Measurements from ENCODE around the gene CSMD2.
"Not testable (repeated sequence)": the region's sequence is repeated elsewhere in the genome, so short reads cannot be mapped to it uniquely, and the experiment has no call there.

Gene CSMD2

DNA sequence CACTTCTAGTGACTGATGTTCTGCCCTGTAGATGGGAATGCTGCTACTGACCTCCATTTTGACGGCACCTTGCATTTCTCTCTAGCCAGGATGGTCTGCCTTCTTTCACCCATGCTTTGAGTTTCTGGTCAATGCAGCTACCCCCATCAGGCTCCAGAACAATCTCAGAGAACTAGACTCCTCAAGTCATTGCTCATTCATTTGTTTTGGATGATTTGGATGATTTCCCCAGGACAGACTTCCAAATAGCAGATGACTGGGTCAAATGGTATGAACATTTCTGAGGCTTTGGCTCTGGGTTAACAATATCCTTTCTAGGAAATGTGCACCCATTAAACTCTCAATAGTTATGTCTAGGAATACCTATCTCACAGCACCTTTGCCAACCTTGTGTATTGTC lies 63.9 kb downstream of the CSMD2 start:
- DNase-seq = no peak

DNA sequence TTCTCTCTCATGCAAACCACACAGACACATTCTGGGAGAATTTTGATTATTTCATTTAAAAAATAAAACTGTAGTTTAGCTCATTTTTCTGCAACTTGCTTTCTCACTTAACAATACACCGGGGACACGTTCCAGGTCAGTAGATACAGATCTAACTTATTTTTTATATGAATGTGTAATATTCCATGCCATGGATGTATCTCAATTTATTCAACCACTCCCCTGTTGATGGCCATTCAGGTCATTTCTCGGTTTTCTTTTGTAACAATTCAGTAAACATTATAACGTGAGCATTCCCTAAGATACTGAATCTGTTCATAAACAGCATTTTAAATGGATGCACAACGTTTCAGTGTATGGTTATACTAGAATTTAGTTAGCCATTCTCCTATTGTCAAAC lies 64.7 kb downstream of the CSMD2 start:
- no peak for DNase-seq

DNA sequence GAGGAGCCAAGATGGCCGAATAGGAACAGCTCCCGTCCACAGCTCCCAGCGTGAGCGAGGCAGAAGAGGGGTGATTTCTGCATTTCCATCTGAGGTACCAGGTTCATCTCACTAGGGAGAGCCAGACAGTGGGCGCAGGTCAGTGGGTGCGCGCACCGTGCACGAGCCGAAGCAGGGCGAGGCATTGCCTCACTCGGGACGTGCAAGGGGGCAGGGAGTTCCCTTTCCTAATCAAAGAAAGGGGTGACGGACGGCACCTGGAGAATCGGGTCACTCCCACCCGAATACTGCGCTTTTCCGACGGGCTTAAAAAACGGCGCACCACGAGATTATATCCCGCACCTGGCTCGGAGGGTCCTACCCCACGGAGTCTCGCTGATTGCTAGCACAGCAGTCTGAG lies 72.6 kb downstream of the CSMD2 start:
- not testable (repeated sequence) for DNase-seq

DNA sequence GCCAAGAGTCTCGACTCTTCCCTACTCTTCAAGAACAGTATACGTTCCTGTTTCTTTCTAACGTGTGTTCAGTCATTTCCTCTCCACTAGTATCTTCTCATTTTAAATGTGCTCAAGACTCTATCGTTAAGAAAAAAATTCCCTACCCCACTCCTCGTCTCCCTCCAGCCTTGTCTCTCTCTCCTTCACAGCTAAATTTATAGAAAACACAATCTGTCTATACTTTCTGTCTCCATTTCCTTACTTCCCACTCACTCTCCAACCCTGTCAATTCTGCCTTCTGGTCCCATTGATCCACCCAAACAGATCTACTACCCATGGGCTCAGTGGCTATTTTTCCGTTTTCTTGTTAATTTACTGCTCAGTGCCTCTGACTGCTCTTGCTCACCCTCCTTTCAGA lies 75.3 kb downstream of the CSMD2 start:
- DNase-seq = no peak

DNA sequence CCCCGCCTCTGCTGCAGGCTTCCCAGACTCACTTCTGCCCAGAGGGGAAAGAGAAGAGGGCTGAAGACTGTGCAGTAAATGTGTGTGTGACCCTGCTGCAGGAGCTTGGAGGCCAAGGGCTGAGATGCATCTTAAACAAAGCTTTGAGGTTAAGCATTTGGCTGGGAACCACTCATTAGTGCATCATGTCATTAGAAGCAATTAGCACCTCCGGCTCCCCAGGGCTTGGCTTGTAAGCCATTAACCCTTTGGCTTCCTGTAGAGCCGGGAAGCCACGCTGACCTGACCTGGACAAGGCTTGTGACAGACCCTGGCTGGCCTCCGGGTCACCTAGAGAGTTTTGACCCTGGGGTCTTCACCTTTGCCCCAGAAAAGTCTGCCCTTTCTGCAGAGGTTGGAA lies 77.0 kb downstream of the CSMD2 start:
- DNase-seq = peak; percentile 32

DNA sequence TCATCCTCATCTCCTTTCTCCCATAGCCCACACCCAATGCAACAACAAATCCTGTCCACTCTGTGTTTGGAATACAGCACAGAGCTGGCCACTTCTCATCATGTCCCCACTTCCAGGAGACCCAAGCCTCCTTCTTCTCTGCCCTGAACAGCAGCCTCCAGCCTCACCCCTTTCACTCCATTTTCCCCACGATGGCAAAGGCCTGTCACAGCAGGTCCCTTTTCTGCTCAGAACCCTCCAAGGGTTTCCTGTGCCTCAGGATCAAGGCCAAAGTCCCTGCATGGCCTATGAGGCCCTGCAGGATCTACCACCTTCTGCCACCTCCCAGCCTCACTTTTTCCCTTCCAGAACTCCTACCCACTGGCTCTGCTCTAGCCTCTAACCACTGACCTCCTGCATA lies 78.5 kb downstream of the CSMD2 start:
- DNase-seq = no peak

DNA sequence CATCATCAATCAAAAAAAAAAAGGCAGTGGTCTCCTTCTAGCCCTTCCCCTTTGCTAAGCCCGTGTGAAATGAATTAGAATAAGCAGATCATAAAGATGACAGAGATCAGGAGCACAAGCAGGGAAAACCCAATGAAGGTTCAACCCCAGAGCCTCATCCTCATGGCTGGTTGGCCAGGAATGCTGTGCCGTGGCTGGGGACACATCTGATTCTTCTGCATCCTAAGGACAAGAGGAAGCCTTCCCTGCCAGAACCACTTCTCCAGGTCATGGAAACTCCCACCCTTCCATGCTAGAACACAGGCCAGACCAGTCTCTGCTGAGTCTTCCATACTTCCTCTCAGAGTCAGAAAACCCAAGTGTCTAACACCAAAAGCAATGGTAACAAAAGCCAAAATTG lies 81.1 kb downstream of the CSMD2 start:
- DNase-seq = no peak

DNA sequence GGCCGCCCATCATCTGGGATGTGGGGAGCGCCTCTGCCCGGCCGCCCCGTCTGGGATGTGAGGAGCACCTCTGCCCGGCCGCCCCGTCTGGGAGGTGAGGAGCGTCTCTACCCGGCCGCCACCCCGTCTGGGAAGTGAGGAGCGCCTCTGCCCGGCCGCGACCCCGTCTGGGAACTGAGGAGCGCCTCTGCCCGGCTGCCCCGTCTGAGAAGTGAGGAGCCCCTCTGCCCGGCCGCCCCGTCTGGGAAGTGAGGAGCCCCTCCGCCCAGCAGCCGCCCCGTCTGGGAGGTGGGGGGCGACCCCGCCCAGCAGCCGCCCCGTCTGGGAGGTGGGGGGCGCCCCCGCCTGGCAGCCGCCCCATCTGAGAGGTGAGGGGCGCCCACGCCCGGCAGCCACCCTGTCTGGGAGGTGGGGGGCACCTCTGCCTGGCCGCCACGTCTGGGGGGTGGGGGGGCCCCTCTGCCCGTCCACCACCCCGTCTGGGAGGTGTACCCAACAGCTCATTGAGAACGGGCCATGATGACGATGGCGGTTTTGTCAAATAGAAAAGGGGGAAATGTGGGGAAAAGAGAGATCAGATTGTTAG lies 82.9 kb downstream of the CSMD2 start:
- not testable (repeated sequence) for DNase-seq

DNA sequence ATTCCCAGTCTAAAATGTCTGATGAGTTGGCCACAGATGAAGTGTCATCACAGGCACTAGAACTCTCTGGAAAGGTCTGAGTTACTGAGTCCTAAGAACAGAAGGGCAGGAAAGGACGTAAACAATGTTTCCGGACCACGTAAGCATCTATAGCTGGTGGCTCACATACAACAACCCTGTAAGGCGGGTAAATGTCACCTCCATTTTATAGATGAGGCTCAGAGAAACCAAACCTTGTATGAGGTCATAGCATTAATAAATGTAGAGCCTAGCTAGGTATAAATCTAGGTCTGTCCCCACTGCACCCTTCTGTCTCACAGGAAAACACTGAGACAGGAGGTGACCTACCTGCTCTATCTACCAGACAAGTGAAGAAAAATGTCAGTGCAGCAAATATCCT lies 86.6 kb downstream of the CSMD2 start:
- DNase-seq = no peak

DNA sequence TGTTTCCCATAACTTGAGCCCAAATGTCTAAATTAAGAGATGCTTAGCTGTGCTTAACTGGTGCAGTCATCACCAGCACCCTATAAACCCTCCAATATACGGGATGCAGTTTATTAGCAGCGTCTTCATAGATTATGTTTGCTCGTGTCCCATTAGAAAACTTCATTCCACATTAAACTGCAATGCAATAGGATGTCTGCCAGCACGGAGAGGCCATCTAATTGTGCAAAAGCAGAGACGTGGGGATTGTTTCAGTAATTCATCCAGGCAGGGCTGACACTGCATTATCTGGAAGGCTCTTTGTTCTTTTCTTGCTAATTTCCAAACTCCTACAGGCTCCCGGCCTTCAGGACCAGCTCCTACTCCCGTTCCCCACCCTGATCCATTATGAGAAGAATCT lies 89.5 kb downstream of the CSMD2 start:
- no peak for DNase-seq

DNA sequence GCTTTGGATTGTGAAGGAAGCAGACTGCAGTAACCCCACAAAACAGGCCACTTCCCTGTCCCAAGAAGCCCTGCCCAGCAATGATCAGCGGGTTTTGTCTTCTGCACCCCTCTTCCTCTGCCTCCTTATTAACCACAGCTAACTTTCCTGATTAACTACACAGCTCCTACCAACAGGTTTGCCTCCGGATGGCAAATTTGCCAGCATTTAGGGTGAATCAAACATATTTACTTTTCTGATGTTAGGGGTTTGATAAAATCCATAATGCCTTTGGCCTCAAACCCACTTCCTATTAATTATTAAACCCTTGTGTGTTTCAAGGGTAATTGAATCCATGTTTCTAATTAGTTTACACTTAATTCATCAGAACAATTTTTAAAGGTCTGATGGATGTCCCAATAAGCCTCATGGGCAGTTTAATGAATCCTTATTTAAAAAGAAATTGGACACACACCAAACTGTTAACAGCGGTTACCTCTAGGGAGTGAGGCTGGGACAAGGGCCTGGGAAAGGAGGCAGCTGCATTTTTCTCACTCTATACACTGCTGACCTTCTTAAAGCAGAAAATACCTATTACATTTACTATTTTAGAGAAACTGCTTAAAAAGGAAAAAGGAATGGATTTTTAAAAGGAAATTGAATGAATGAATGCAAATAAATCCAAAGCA lies 91.9 kb downstream of the CSMD2 start:
- DNase-seq = no peak

DNA sequence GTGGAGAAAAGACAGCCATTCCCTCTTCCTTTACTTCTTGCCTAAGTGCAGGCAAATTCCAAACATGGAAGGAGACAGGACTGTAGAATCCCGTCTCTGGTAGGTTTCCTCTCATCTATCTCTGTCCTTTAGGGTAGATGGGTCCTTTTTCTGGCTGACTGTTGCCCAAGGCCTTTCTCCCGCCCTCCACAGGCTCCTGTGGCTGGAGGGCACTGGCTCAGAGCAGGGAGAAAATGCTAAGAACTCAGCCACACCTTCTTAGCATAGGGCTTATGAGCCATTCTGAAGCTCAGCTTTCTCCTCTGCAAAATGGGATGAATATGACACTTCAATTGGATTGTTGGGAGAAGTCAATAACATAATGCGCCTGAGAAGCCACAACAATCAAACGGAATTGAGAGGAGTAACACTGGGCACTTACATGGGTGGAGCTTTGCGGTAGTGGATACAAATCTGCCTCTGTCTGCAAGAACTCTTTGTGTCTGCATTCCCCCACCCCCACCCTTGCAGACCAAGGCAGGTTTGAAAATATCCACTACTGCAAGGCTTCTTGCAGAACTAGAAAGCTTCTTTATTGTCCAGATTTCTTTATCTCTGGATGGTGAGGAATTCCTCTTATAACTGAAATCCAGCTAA lies 94.7 kb downstream of the CSMD2 start:
- no peak for DNase-seq

DNA sequence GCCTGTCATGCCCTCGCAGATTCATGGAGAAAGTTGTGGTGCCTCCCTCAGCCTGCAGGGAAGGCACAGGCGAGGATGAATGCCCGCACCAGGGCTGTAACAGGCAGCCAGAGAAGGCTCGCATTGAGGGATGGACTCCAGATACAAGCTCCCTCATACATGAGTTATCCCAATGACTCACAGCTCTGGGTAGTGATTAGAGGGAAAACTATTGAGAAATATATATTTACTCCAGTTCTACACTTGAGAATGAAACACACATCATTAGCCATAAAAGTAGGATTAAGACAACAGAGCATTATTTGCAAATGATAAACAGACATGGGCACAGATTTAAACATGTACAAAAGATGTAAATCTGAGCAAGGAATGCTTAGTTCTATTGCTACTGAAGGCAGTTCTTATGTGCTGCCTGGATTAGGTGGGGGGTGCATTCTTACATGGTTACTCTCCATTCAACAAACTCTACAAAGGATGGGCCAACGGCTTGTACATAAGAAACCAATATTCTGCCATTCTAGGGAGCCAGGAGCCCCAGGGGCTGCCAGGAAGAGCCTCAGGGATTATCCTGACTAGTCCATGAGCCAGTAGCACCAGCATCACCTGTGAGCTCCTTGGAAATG lies 97.9 kb downstream of the CSMD2 start:
- DNase-seq = no peak

DNA sequence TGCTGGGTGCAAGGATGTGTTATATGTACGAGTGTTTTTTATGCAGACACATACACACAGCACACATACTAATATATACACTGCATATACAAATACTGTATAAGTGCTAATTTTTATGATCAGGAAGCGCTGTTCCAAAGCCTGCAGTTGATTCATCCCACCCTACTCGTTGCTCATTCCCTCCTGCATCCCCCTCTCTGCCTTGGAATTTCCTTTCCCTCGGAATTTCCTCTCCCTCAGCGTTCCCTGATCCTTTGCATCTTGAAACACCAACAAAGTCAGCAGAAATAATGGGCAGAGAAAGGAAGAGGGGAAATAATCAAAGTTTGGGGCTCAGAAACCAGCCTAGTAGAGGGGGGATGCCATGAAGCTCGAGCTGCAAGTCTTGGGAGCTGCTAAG lies 98.9 kb downstream of the CSMD2 start:
- DNase-seq = no peak

DNA sequence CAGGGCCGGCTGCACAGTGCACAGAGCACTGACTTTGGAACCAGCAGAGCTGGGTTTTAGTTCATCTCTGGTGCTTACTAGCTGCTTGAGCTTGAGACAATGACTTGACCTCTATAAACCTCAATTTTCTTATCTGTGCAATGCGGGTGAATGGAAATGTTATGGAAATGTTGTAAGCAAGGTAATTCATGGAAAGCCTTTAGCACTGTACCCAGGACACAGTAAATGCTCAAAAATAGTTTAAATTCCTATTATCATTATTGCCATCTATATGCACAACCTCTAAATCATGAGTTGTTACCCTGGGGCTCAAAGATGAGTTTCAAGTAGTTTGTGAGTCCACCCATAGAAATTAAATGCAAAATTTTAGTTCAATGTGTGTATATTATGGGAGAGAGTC lies 99.5 kb downstream of the CSMD2 start:
- no peak for DNase-seq

DNA sequence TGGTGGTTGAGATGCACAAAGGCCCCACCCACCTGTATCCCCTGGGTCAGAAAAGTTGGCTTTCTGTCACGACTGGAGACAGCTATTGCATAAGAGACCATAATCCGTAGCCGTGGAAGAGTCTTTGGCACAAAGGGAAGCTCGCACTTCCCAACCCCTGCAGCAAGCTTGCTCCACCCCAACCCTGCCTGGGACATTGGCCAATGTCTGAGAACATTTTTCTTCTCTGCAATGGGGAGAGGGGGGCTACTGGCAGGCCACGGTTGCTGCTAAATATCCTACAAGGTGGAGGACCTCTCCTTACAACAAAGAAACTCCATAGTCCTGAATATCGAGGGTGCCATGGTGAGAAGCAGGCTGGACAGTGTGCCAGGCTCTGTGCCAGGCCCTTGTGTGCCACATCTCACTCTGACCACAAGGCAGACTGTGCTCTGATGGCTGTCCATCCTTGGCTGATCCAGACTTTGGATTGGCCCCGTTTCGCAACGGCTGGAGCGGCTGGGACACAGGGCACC lies 104.1 kb downstream of the CSMD2 start:
- no peak for DNase-seq

DNA sequence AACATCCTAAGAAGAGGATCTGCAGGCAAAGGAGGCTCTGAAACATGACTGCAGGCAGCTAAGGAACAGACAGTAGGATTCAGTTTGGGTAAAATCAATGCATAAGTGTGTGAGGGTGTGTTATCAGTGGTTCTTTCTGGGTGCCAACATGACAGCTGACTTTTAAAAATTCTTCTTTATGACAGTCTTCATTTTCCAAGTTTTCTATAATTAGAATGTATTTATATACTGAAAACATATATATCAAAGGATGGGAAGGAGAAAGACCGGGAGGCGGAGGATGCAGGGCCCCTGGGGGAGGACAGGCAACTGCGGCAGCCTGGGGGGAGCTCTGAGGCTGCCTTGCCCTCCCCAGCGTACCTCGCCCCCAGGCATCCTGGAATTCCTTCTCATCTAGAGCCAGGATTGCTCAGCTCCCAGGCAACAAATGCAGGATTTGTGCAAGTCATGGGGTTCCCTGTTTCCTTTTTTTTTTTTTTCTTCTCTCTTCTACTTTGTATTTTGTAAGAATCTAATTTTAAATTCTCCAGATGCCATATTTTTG lies 104.8 kb downstream of the CSMD2 start:
- DNase-seq = no peak

DNA sequence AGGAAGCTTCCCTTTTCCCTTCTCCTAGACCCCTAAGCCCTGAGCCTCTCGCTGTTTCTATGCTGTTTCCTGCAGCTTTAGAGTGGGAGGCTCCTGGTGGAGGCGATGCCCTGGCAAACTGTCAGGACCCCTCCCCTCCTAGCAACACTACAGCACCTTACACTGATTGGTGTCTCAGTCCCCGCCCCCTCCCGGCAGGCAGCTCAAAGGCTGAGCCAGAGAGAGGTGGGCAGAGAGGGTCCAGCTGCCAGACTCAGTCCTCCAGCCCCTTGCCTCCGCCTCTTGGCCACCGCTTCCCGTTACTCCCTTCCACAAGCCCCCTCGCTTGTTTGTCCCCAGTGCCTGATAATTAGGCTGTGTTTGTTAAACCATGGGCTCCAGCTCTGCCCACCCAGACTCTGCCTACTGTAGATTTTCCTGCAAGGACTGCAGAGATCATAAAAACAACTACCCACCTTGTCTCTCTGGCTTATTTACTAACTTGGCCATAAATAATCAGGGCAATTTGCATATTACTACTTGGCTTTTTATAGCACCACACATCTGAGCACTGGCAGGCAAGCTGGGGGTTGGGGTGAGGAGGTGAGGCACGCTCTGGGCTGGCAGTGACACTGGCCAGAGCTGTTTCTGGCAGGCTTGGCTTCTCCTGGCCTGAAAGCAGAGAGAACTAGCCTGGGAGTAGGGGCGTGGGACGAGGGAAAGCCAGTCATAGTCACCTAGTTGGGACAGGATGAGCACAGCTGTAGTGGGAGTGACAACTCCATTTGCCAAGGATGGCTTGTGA lies 107.5 kb downstream of the CSMD2 start:
- peak; percentile 81 for DNase-seq

DNA sequence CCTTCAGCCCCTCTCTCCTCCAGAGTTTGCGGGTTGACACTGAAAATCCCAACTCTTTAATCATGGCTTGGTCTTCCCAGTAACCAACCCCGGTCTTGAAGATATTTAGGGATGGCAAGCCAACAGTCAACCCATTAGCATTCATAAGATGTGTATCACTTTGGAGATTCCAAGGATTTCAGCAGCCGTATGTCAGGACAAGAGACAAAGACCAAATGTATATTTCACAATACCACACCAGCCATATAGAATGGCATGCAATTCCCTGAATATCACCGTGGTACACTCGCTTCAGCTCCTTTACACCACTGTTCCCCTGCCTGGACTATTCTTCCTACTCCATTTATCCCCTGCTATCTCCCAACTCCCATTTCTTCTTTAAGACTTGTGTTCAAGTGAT lies 109.2 kb downstream of the CSMD2 start:
- no peak for DNase-seq

DNA sequence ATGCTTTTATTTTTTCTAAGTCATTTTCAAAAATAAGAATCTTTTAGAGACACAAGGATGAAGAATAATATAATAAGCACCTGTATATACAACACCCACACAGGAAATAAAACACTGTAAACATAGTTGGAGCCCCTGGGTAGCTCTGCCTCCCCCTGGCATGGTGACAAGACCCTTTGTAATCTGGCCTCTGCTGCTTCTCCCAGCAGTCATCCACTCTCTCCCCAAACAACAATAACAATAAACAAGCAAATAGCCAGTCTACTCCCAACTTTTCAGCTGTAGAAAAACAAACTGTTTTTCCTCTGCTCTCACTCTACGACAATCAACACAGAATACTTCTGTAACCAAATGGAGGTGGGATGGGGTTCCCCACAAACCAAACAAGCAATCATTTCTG lies 110.1 kb downstream of the CSMD2 start:
- peak; percentile 77 for DNase-seq

DNA sequence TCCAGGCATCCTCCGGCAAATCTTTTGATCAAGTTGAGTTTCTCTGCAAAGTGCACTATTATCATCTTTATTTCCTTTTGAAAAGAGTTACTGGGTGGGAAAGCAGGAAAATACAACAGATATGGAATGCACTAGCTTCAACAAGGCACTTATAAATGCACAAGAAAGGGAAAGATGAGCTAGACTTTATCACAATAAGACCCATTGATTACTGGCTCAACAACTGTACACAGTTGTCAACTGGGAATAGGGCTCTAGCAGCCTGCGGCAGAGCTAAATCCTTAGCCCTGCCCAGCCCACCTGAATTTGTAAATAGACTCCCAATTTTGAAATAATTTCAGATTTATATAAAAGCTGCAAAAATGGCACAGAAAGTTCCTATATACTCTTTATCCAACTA lies 111.4 kb downstream of the CSMD2 start:
- no peak for DNase-seq

DNA sequence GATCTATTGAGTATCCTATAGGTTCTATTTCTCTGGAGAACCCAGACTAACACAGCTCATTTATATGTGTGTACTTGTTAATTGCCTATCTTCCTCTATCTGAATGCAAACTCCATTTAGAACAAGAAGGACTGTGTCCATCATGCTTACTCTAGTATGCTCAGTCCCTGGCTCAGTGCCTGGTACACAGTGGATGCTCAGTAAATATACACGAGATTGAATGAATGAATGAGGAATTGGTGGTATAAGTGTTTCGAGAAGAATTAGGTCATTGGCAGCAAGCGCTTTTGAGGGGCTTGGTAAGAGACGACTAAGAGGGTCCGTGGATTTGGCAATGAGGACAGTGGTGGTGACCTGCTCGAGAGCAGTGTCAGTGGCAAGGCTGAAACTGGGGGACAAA lies 112.5 kb downstream of the CSMD2 start:
- no peak for DNase-seq
